ENCODE measurements around the gene ARID4B. TPM values are rescaled to one million over a fixed set of nuclear protein-coding genes. Genes with fewer than 3 reads are reported as not detected.

Gene ARID4B
- polyA plus RNA-seq, 2 of the 4 experiments (the other 2 are of a cell fraction), result 14.9 to 16.0 TPM

- TF ChIP-seq CTCF (IDR thresholded peaks at IDR 0.05) (0 out of 3 replicates have a peak, but pooled peaks have one; percentile 12), HOXA7 (CRISPR knock-in tag; IDR thresholded peaks at IDR 0.05) (no peak), HMGXB4 (CRISPR knock-in tag; IDR thresholded peaks at IDR 0.05; ENCODE audit: borderline replicate concordance) (no peak), MYC (IDR thresholded peaks at IDR 0.05; ENCODE audit: borderline replicate concordance, low read length) (no peak), PBX3 (IDR thresholded peaks at IDR 0.05) (no peak), FOSB (CRISPR knock-in tag; IDR thresholded peaks at IDR 0.05) (no peak), POLR2AphosphoS2 (conservative IDR thresholded peaks at IDR 0.05; ENCODE audit: low read length) (no peak), JUNB (IDR thresholded peaks at IDR 0.05) (no peak), JUN (IDR thresholded peaks at IDR 0.05) (peak; percentile 92 to 95), HOXB13 (CRISPR knock-in tag; IDR thresholded peaks at IDR 0.05; ENCODE audit: low read depth) (no peak), EP300 (IDR thresholded peaks at IDR 0.05) (no peak), ZSCAN20 (CRISPR knock-in tag; IDR thresholded peaks at IDR 0.05) (no peak), ESRRA (IDR thresholded peaks at IDR 0.05; ENCODE audit: borderline replicate concordance, low read length) (no peak), BHLHE40 (IDR thresholded peaks at IDR 0.05; ENCODE audit: low read depth, low read length) (no peak), NFE2L2 (conservative IDR thresholded peaks at IDR 0.05; ENCODE audit: low read length) (no peak), MAFK (IDR thresholded peaks at IDR 0.05; ENCODE audit: partially characterized antibody) (no peak), CBX8 (IDR thresholded peaks at IDR 0.05) (no peak), HDAC2 (IDR thresholded peaks at IDR 0.05) (no peak), ELK1 (IDR thresholded peaks at IDR 0.05; ENCODE audit: low read depth, low read length) (no peak), SMC3 (IDR thresholded peaks at IDR 0.05) (0 out of 3 replicates have a peak, but pooled peaks have one; percentile 6), CHD2 (IDR thresholded peaks at IDR 0.05; ENCODE audit: low read length, partially characterized antibody) (peak; percentile 76), RAD21 (conservative IDR thresholded peaks at IDR 0.05 in 1 of 2, IDR thresholded peaks at IDR 0.05 in 1 of 2) (0 out of 5 replicates have a peak, but pooled peaks of 1 of the 2 experiments have one; percentile 1), KDM5A (IDR thresholded peaks at IDR 0.05) (peak; percentile 26; the same call in 1 of the 2 replicates), KDM1A (IDR thresholded peaks at IDR 0.05; ENCODE audit: low read depth) (no peak), MAZ (IDR thresholded peaks at IDR 0.05; ENCODE audit: borderline replicate concordance, low read depth, low read length) (no peak), CEBPB (IDR thresholded peaks at IDR 0.05) (no peak), GATA3 (IDR thresholded peaks at IDR 0.05; ENCODE audit: borderline replicate concordance) (no peak), RFX5 (IDR thresholded peaks at IDR 0.05) (no peak), NPAS2 (CRISPR knock-in tag; IDR thresholded peaks at IDR 0.05; ENCODE audit: borderline replicate concordance) (no peak), POLR2A (IDR thresholded peaks at IDR 0.05; ENCODE audit: low read length) (peak; percentile 78), ZFP36 (IDR thresholded peaks at IDR 0.05; ENCODE audit: borderline replicate concordance, partially characterized antibody) (no peak), FOSL2 (IDR thresholded peaks at IDR 0.05) (no peak), FOSL2 (CRISPR knock-in tag; IDR thresholded peaks at IDR 0.05) (0 out of 2 replicates have a peak, but pooled peaks have one; percentile 5), TFCP2L1 (CRISPR knock-in tag; IDR thresholded peaks at IDR 0.05) (no peak), SREBF2 (IDR thresholded peaks at IDR 0.05) (no peak), RARB (CRISPR knock-in tag; IDR thresholded peaks at IDR 0.05) (no peak), NR3C1 (IDR thresholded peaks at IDR 0.05) (no peak)
- TF ChIP-seq, protein P1, sequence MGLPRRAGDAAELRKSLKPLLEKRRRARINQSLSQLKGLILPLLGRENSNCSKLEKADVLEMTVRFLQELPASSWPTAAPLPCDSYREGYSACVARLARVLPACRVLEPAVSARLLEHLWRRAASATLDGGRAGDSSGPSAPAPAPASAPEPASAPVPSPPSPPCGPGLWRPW (IDR thresholded peaks at IDR 0.05), result no peak
- TF ChIP-seq, protein P2, sequence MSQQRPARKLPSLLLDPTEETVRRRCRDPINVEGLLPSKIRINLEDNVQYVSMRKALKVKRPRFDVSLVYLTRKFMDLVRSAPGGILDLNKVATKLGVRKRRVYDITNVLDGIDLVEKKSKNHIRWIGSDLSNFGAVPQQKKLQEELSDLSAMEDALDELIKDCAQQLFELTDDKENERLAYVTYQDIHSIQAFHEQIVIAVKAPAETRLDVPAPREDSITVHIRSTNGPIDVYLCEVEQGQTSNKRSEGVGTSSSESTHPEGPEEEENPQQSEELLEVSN (IDR thresholded peaks at IDR 0.05; ENCODE audit: borderline replicate concordance, low read depth), result no peak
These were observed 526 bp upstream of the ARID4B start, which contains the start of gene GGPS1 (continued) for GRCh38 chr1:235328271-235329138.
